Stimulated activated naive CD4-positive, alpha-beta T cell treated with Interleukin-2 at 50 U/mL for 16 hours (primary cell): ENCODE results near the gene PSMA8.
A peak's percentile ranks its signal among the peaks of the same experiment; 100 is the strongest.
"Not testable (repeated sequence)": the region's sequence is repeated elsewhere in the genome, so short reads cannot be mapped to it uniquely, and the experiment has no call there.

Experiments used
- DNase-seq: peaks from one replicate; lab custom pipeline; 2025; lab: John Stamatoyannopoulos, UW

The PSMA8 gene

DNA sequence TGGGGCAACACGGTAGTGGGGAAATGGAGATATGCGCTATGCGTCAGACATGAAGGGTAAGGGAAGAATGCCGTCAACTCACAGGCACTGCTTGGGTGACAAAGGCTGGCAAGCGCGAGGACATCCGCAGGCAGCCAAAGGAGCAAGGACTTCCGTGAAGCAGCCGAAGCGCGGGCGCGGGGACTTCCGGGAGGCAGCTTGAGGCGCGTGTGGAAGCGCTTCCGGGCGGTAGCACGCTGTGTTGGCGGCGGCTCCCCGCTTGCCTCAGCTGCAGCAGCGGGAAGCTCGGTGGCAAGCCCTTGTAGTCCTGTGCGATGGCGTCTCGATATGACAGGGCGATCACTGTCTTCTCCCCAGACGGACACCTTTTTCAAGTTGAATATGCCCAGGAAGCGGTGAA is at the start of gene PSMA8:
Gene PSMA8 (plus strand): TSS at position 218 of the 400 bp plus-strand sequence. CDS start 97 bp downstream, at position 315.
- DNase-seq = peak; percentile 24

DNA sequence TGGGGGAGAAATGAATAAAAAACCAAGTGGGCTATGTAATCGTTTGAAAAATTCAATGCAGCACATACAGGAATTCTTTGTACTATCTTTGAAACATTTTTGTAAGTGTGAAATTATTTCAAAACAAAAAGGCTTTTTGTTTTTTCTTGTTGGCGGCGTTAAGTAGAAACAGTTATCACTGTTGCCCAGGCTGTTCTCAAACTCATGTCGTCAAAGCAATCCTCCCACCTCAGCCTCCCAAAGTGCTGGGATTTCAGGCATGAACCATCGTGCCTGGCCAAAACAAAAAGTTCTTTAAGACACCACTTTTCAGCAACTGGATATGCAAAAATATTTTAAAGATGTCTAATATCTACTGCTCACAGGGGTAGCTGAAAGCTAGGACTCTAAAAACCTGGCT is 48.6 kb upstream of the PSMA8 start:
- DNase-seq = no peak

DNA sequence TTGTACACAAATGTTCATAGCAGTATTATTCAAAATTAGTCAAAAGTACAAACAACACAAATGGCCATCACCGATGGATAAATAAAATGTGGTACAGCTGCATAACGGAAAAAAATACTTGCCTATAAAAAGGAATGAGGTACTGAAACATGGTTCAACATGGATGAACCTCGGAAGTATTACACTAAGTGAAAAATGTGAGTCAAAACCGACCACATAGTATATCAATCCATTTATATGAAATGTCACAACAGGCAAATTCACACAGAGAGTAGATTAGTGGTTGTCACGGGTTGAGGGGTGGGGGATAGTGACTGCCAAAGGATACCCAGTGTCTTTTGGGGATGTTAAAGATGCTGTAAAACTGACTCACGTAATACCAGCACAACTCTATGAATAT is 46.7 kb upstream of the PSMA8 start:
- no peak for DNase-seq

DNA sequence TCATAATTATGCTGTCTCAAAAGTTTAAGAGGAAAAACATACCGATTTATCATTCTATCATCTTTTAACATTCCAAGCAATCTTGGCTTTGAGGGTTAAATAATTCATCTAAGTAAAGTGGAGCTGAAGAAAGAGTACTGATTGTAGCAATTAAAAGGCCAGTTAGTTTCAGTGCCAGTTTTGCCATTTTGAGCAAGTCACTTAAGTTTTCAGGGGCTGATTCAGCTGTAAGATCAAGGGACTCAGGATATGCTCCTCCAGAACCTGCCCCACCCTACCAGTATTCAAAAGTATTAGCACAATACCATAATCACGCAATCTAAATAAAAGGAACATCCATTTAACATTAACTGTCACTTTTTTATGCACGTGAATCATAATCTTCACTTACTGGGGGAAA is 45.2 kb upstream of the PSMA8 start:
- no peak for DNase-seq

DNA sequence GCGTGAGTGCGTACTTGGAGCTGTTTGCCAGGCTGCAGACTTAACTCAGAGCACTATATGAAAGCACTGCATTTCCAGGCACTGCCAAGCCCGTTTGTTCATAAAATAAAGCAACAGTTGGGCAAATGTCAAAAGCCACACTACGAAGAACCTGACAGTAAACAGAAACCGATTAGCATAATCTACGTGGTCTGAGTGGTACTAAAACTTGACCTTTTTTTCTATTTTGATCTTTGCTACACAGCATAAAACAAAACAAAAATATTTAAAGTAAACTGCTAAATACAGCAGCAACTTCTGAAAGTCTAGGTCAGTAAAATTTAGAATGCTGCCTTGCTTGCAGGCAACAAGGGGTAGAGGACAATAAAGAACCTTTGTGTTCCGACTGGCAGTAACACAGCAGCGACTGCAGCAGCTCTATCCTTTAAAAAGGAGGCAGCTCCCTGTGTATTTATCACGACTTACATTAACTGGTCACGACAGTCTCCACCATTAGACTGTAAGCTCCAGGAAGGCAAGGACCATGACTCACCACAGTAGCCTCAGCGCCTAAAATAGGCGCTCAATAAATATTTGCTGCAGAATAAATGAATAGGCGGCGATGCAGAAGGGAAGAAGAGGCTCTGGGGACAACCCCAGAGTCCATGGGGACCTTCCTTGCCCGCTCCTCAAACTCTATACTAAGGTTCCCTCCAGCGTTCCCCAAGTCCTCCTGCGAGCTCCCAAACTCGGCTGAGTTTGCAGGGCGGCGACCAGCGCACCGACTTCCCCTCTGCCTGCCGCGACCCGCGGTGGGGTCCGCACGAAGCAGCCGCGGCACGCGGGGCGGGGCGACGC is 44.2 kb upstream of the PSMA8 start:
- DNase-seq = no peak

DNA sequence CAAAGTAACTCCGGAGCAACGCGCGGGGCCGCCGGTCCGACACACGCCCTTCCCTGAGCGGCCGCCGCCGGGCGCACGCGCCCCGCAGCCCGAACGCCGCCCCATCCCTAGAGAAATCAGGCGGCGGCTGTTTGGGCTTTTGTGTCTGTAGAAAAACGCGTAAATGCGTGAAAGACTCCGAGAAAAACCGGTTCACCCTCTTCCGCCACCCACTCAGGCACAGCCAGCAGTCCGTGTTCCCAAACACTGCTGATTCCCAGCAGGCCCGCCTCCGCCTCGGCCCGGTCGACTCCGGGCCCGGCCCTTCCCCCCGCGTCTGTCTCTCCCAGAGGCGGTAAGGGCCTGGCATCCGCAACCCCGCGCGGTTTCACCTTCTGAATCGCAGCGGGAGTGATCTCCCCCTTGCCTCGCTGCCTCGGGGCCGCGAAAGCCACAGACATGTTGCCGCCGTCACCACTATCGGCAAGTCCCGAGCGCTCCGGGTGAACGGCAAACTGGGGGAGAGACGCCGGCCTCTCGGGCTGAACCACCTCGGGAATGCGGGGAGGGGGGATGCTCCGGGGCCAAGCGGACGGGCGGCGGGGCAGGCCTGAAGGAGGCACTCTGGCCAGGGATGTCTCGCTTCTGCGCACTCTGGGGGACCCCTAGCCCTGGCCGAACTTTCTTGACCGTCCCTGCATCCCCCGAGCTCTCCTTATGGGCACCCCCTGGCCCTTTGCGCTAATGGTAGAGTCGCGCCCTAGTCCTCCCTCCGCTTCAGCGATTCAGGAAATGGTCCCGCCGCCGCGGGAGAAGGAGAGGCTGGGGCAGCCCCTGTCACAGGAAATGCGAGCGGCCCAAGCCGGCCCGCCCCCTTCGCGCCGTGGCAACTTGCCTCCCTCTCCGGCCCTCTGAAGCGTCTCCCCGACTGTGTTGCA is 43.3 kb upstream of the PSMA8 start, which contains the start of gene SS18:
Gene SS18 (minus strand): TSS at position 484 of the 917 bp plus-strand sequence. CDS start 44 bp downstream, at position 440.
- DNase-seq = peak; percentile 88

DNA sequence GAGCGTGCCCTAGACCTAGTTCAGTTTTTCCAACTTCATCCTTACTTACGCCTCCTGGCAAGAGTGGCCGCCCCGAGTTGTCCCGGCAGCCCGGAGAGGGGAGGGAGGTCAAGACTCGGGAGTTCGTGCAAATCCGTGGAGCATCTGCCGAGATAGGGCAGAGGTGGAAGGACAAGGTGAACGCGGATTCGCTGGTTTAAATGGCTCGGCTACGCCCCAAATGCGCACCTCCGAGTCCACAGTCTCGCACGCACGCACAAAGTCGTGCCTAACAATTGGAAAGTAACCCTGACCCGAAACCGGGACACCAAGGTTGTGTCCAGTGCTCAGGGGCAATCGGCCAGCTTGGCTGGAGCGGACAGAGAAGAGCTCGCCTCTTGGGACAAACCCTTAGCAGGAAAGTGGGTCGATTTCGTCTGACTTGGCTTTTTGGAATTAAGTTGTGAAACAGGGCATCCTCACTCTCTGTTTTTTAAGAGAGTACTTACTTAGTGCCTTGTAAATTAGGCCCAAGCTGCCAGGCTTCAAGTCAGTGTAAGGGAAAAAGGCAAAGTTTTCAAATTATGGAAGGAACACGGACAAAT is 42.5 kb upstream of the PSMA8 start:
- peak; percentile 68 for DNase-seq

DNA sequence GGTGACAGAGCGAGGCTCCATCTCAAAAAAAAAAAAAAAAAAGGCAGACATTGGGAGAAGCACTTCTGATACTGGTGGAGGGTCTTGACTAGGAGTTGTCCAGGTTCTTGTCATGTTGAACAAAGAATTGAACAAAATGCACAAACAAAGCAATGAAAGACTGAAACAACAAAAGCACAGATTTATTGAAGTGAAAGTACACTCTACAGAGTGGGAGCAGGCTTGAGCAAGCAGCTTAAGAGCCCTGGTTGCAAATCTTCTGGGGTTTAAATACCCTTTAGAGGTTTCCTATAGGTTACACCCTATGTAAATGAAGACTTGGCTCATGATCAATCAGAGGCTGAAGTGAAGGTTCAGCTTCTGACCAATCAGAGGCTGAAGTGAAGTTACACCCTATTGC is 36.8 kb upstream of the PSMA8 start:
- DNase-seq = no peak

DNA sequence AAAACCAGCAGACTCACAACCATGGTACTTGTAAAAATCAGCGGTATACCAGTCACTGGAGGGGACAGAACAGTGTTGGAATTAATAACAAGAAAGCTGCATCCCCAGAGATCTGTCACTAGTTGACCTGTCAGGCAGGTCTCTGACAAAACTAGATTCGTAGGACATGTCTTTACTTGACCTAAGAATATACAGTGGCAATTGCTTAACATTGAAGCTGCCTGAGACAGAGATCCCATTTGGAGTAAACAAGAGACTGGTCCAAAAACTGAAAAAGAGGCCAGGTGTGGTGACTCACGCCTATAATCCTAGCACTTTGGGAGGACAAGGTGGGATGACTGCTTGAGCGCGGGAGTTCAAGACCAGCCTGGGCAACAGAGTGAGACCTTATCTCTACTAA is 36.1 kb upstream of the PSMA8 start:
- no peak for DNase-seq

DNA sequence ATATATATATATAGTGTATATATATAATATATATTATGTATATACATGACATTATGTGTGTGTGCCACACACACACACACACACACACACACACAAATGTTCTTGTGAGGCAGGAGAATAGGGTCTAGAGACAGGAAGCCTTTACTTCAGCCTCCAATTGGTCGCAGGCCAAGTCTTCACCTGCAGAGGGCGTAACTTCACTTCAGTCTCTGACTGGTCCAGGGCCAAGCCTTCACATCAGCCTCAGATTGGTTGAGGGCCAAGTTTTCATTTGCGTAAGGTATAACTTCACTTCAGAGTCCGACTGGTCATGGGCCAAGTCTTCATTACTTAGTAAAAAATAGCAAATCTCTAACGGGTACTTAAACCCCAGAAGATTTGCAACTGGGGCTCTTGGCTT is 30.1 kb upstream of the PSMA8 start:
- no peak for DNase-seq

DNA sequence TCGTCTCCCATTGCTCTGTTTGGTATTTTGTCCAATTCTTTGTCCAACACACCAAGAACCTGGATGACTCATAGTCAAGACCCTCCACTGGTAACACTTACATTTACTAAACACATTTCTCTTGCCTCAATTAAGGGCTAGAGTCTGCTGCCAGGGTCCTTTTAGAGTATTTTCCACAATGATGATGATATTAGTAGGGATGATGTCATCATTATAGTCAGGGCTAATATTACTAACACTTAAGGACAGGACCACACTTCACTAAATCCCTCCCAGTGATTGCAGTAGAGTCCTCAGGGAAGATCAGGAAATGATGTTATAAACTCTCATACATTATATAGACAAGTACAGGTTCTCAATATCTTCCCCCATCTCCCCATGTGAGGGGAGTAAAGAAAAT is 29.6 kb upstream of the PSMA8 start:
- no peak for DNase-seq

DNA sequence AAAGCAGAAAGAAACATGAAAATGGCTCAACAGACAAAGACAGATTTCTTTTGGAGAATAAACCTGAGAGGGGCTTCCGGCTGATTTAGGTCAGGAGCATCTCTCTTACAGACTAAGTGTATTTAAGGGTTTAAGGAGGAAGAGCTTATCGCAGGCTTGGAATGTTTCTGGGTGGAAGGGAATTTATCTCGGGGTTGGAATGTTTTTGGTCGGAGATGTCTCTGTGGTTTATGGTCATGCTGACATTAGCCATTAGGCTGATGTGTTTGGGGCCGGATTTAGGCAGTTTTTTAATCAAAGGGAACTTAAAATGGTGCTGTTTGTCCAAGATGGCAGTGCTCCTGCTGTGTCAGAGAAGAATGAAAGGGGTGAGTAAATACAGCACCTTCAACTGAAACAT is 14.4 kb upstream of the PSMA8 start:
- no peak for DNase-seq

DNA sequence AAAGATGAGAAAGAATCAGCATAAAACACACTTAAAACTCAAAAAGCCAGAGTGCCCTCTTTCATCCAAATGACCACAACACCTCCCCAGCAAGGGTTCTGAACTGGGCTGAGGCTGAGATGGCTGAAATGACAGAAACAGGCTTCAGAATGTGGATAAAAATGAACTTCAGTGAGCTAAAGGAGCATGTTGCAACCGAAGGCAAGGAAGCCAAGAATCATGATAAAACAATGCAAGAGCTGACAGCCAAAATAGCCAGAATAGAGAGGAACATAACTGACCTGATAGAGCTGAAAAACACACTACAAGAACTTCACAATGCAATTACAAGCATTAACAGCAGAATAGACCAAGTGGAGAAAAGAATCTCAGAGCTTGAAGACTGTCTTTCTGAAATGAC is 12.2 kb upstream of the PSMA8 start:
- DNase-seq = no peak

DNA sequence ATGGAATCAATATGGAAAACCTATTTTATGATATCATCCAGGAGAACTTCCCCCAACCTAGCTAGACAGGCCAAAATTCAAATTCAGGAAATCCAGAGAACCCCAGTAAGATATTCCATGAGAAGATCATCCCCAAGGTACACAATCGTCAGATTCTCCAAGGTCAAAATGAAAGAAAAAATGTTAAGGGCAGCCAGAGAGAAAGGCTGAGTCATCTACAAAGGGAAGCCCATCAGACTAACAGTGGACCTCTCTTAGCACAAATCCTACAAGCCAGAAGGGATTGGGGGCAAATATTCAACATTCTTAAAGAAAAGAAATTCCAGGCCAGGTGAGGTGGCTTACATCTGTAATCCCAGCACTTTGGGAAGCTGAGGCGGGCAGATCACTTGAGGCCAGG is 11.7 kb upstream of the PSMA8 start:
- not testable (repeated sequence) for DNase-seq

DNA sequence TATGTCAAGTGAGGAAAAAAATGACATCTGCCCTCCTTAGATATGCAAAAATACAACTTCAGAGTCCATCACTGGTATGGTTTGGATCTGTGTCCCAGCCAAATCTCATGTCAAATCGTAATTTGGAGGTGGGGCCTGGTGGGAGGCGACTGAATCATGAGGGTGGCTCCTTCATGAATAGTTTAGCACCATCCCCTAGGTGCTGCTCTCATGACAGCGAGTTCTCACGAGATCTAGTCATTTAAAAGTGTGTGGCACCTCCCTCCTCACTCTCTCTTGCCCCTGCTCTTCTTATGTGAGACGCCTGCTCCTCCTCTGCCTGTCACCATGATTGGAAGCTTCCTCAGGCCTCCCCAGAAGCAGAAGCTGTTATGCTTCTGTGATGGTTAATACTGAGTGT is 5.9 kb upstream of the PSMA8 start:
- no peak for DNase-seq

DNA sequence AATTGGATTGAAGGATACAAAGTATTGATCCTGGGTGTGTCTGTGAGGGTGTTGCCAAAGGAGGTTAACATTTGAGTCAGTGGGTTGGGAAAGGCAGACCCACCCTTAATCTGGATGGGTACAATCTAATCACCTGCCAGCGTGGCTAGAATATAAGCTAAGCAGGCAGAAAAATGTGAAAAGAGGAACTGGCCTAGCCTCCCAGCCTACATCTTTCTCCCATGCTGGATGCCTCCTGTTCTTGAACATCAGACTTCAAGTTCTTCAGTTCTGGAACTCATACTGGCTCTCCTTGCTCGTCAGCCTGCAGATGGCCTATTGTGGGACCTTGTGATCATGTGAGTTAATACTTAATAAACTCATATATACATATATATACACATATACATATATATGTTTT is 5.5 kb upstream of the PSMA8 start:
- not testable (repeated sequence) for DNase-seq

DNA sequence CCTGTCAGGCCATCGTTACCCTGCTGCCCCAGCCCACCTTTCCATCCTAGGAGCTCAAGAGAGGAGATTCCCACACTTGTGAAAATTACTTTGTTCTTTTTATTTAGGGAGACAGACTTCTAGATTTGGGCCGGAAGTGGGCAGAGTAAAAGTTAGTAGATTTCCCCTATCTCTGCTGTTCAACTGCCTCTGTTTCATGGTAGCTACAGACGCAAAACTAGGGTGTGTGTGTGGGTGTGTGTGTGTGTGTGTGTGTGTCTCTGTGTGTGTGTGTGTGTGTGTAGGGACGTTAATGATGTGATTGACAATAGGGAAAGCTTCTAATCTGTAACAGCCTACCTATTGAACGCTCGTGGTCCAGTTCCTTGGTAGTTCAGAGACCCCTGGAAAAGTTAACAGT is 438 bp downstream of the PSMA8 start:
- no peak for DNase-seq

DNA sequence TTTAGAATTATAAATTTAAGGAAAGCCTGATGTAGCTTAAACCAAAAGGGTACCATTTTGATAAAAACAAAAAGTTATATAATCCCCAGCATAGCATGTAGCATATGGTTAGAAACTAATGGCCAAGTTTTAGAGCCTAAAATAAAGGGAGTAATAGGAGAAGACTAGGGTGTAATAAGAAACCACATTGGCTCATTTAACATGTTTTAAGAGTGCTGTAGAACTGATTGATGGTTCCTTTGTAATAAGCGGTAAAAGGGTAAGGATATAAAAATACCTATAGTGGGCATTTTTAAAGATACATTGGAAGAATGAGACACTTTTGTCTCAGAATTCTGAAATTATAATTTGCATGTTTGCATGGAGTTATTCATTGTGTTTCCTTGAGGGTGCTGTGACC is 1.9 kb downstream of the PSMA8 start:
- no peak for DNase-seq

DNA sequence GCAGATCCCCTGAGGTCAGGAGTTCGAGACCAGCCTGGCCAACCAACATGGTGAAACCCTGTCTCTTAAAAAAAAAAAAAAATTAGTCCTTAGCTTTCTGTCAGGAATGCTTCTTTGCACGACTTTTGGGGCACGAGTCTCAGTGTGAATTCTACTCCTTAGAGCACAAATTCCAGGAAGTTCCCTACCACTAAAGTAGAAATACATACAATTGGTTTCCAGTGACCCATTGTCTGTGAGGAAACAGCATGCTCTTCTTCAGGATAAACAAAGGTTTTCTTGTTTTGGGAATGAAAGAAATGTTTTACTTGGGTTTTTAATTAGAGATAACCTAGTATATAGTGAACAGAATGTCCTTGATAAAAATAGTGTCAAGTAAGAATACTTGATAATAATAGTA is 23.7 kb downstream of the PSMA8 start:
- DNase-seq = no peak

DNA sequence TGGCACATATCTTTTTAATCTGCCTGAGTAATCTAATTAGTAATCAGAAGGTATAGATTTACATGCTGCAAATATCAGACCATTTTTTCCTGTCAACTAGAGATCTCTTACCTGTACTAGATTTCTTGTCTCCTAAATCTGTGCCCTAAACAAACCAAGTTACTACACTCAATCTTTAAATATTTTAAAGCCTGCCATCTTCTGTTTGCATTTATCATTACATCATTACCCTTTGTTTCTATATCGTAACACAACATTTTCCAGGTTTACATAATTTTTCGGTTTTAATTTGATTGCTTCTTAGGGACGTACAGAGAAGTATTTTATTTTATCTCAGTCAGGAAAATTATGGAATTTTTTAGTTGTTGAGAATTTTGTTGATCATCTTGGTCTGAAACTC is 25.7 kb downstream of the PSMA8 start:
- no peak for DNase-seq

DNA sequence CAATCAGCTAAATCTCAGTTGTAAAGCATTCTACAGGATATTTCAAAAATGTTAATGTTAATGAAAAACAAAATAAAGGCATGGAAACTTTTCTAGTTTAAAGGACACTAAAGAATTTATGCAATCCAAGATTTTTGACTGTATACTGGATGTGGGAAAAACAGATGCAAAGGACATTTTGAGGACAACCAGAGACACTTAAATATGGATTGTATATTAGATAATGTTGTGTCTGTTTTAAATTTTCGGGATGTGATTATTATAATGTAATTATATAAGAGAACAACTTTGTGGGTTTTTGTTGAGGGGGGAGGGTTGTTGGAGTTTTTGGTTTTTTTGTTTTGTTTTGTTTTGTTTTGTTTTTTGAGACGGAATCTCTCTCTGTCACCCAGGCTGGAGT is 30.9 kb downstream of the PSMA8 start:
- DNase-seq = no peak

DNA sequence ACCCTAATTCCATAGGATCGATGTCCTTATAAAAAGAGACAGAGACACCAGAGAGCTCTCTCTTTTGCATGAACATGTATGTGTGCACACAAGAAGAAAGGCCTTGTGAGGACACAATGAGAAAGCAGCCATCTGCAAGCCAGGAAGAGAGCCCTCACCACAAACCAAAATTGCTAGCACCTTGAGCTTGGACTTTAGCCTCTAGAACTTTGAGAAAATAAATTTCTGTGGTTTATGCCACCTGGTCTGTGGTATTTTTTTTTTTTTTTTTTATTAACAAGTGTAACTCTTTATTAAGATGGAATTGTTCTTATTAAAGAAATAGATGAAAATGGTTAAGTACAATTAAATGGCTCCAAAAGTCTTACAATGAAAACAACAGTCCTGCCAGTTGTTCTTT is 33.9 kb downstream of the PSMA8 start:
- not testable (repeated sequence) for DNase-seq

DNA sequence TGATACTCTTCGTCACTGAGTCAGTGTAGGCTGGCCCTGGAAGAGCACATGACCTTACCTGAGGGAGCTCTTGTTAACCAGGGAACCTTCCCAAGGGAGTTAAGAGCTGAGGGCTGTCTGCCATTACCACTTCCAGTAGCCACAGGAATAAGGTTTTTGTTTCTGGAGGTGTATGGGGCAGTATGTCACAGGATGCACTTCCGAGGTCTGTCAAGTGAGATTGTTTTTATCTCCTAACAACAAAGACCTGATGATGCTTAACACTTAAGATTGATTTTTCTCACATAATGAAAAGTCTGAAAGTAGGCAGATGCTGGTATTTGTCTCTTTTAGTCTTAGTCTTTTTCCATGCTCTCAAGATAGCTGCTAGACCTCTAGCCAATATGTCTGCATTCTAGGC is 41.8 kb downstream of the PSMA8 start:
- no peak for DNase-seq
